Rectal smooth muscle tissue (tissue), 1 donor: Measurements from ENCODE around the gene ZSCAN5B.
"Not testable (repeated sequence)": the region's sequence is repeated elsewhere in the genome, so short reads cannot be mapped to it uniquely, and the experiment has no call there.

Source experiments
- H3K27ac ChIP-seq: one replicate; pipeline ENCODE4 v1.7.0; 2013; ENCODE audit warnings: low read depth, low read length, inconsistent platforms
- H3K27me3 ChIP-seq: one replicate; pipeline ENCODE4 v1.7.0; 2013; ENCODE audit warnings: low read length; ENCODE audit not compliant: control insufficient read depth, insufficient read depth
- H3K36me3 ChIP-seq: one replicate; pipeline ENCODE4 v1.7.0; 2013; ENCODE audit warnings: low read length; ENCODE audit not compliant: control insufficient read depth, insufficient read depth
- H3K4me1 ChIP-seq: one replicate; pipeline ENCODE4 v1.7.0; 2013; ENCODE audit warnings: low read length; ENCODE audit not compliant: control insufficient read depth, insufficient read depth
- H3K4me3 ChIP-seq: one replicate; pipeline ENCODE4 v1.7.0; 2013; ENCODE audit warnings: low read length
- H3K9ac ChIP-seq: one replicate; pipeline ENCODE4 v1.7.0; 2013; ENCODE audit warnings: low read length

Gene ZSCAN5B, protein sequence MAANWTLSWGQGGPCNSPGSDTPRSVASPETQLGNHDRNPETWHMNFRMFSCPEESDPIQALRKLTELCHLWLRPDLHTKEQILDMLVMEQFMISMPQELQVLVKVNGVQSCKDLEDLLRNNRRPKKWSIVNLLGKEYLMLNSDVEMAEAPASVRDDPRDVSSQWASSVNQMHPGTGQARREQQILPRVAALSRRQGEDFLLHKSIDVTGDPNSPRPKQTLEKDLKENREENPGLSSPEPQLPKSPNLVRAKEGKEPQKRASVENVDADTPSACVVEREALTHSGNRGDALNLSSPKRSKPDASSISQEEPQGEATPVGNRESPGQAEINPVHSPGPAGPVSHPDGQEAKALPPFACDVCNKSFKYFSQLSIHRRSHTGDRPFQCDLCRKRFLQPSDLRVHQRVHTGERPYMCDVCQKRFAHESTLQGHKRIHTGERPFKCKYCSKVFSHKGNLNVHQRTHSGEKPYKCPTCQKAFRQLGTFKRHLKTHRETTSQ

DNA sequence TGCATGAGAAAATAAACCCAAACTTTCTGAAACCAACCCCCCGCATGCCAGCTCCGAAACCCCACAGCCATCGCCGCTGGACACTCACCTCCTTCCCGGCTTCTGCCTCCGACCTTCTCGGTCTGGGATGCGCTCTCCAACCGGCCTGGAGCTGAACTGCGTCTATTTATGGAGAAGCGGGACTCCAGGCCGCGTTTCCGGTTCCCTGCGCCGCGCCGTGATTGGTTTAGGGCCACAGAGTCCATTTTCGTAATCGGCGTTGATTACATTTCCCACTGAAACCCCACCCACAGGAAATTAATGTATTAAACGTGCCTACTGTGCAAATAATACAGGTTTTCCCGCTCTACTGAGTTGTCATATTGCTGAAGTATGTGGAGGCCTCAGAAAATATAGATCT lies at the start of gene ZSCAN5B:
TSS of gene ZSCAN5B (minus strand) at position 138 of the 400 bp plus-strand sequence. CDS start 4,731 bp downstream, outside the sequence.
- H3K27ac ChIP-seq, H3K4me3 ChIP-seq, H3K27me3 ChIP-seq, H3K9ac ChIP-seq, H3K36me3 ChIP-seq, H3K4me1 ChIP-seq: not testable (repeated sequence)

DNA sequence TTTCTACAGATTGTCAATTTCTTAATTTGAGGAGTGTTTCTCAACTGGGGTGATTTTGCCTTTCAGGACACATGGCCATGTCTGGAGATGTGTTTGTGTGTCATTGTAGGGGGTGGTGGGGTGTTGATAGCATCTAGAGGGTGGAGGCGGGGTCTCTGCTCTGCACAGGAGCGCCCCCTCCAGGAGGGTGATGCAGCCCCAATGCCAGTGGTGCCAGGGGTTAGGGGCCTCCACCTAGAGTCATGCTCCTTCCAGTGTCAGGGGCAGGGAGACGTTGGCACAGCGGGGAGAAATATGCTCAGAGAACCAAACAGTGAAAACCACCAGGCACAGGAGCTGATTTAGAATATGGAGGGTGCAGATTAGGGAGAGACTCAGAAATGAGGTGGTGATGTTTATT lies 48.2 kb upstream of the ZSCAN5B start:
- H3K27ac ChIP-seq, result not testable (repeated sequence)

DNA sequence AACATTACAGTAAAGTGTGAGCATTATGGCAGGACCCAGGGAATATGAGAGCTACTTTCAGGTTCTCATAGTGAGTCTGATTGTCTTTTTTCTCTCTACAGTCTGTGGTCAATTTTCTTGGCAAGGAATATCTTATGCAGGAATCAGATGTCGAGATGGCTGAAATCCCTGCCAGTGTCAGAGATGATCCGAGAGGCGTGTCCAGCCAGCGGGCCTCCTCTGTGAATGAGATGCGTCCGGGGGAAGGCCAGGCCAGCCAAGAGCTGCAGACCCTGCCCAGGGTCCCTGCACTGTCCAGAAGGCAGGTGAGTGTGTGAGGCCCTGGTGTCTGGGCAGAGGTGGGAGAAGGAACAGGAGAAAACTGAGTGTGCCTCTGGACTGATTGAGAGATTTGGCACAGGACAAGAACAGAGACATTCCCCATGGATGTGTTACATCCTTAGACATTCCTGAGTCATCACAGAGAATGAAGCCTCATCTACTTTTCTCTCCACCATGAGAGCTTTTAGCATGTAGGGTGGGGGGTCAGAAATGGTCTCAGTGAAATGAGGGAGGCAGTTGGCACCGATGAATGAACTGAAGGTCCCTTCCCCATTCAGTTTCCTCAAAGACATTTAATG lies 47.6 kb upstream of the ZSCAN5B start:
- Histone ChIP-seq H3K36me3 (no peaks in the 10 kb centered on the region), H3K4me3 (no peak overlapping the region), H3K27me3 (no peaks in the 10 kb centered on the region)

More for the DNA sequence above, 48.2 kb upstream of the ZSCAN5B start:
- not testable (repeated sequence) for H3K4me1 ChIP-seq, H3K27me3 ChIP-seq, H3K4me3 ChIP-seq, H3K36me3 ChIP-seq, H3K9ac ChIP-seq

DNA sequence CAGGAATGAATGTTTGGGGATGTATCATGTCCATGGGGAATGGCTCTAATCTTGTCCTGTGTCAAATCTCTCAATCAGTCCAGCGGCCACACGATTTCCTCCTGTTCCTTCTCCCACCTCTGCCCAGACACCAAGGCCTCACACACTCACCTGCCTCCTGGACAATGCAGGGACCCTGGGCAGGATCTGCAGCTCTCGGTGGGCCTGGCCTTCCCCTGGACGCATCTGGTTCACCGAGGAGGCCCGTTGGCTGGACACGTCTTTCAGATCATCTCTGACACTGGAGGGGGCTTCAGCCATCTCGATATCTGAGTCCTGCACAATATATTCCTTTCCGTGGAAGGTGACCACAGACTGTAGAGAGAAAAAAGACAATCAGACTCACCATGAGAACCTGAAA lies 25.9 kb upstream of the ZSCAN5B start:
- Histone ChIP-seq H3K27me3 (no peaks in the 10 kb centered on the region), H3K9ac (no peak overlapping the region), H3K27ac (no peak overlapping the region), H3K4me3 (no peak overlapping the region), H3K4me1 (no peaks in the 10 kb centered on the region), H3K36me3 (no peaks in the 10 kb centered on the region)

More for the DNA sequence above, 47.6 kb upstream of the ZSCAN5B start:
- Histone ChIP-seq H3K9ac (no peak overlapping the region), H3K4me1 (no peaks in the 10 kb centered on the region), H3K27ac (no peak overlapping the region)

DNA sequence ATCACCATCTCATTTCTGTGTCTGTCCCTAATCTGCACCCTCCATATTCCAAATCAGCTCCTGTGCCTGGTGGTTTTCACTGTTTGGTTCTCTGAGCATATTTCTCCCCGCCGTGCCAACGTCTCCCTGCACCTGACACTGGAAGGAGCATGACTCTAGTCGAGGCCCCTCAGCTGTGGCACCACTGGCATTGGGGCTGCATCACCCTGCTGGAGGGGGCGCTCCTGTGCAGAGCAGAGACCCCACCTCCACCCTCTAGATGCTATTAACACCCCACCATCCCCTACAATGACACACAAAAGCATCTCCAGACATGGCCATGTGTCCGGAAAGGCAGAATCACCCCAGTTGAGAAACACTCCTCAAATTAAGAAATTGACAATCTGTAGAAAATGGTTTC lies 25.3 kb upstream of the ZSCAN5B start:
- Histone ChIP-seq H3K9ac (no peak overlapping the region), H3K4me3 (no peak overlapping the region), H3K27me3 (no peaks in the 10 kb centered on the region), H3K36me3 (no peaks in the 10 kb centered on the region), H3K27ac (no peak overlapping the region), H3K4me1 (no peaks in the 10 kb centered on the region)

DNA sequence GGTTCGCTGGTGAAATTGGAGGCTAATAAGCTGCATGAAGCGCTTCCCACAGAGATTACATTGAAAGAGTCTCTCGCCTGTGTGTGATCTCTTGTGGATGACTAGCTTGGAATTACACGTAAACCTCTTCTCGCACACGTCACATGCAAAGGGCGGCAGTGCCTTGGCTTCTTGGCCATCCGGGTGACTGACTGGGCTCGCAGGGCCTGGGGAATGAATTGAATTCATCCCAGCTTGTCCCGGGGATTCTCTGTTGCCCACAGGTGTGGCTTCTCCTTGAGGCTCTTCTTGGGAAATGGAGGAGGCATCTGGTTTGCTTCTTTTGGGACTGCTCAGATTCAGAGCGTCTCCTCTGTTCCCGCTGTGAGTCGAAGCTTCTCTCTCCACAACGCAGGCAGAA lies 24.3 kb upstream of the ZSCAN5B start:
- no peak overlapping the region for H3K9ac ChIP-seq
- no peak overlapping the region for H3K27ac ChIP-seq
- H3K4me1 ChIP-seq, result no peaks in the 10 kb centered on the region
- no peaks in the 10 kb centered on the region for H3K36me3 ChIP-seq
- H3K27me3 ChIP-seq, result no peaks in the 10 kb centered on the region
- no peak overlapping the region for H3K4me3 ChIP-seq

DNA sequence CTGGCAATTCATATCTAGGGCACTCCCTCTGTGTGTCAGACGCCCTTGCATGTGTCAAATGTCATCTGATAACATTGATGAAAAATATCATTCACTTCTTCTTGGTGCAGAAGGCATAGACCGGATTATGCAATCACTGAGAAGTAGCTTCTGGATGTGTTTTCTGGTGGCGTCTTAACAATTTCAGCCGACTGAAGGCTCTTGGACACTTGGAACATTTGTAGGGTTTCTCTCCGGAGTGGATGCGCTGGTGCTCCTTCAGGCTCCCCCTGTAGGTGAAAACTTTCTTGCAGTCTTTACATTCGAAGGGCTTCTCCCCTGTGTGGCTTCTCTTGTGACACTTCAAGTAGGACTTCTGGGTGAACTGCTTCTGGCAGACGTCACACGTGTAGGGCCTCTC lies 23.9 kb upstream of the ZSCAN5B start:
- H3K27ac ChIP-seq, H3K4me3 ChIP-seq, H3K4me1 ChIP-seq, H3K27me3 ChIP-seq, H3K36me3 ChIP-seq, H3K9ac ChIP-seq: not testable (repeated sequence)

DNA sequence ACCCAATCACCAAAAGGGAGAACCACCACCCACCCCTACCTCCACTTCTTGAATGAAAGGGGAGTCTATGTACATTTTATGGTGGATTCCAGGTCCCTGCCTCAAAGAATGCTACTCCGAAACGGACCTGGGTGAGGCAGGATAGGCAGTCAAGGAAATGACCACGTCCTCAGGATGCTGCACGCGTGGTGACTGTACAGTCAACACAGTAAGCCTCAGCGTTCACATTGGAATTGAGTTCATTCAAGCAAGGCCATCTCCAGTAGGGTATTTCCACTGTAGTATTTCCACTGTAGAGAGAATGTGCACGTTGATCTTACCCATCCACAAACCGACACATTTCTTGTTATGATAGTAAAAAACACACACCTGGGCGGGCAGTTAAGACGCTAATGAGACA lies 21.4 kb upstream of the ZSCAN5B start:
- Histone ChIP-seq H3K4me3 (no peak overlapping the region), H3K27ac (no peak overlapping the region), H3K4me1 (no peaks in the 10 kb centered on the region), H3K27me3 (no peaks in the 10 kb centered on the region), H3K9ac (no peak overlapping the region), H3K36me3 (no peaks in the 10 kb centered on the region)

DNA sequence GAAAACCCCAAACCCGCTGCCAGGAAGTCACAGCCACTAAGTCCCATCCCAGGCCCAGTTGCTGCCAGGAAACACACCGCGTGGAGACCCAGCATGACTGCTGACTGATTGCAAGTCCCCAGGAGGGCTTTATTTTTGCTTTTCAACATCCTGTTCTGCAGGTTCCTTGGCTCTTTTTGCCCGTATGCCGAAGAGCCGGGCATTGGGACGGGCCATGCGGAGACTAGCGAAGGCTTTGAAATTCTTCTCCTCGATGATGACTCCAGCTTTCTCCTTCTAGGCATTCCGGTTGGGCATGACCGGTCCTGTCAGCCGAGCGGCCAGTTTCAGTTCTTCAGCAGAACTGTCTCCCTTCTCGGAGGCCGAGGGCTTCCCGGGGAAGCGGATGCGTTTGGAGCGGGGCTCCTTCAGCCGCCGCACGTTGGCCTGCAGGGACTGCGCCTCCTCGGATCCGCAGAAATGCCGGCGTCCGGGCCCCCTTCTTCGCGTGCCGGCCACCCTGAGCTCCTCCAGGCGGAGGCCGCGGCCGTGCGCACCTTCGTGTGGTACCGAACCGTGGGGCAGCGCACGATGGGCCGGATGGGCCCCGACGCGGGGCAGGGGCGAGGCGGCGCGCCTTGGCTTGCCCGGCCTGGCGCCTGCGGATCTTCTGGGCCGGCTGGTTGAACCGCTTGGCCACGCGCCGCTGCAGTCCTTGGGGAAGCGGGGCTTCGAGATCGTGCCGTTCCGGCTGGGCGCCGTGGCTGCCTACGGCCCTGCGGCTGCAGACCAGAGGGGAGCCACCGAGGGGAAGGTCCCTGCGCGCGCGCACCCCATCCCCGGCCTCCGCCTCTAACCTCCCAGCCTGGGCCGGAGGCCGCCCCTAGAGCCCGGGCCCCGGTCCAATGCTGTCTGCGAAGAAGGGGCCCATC lies 19.7 kb upstream of the ZSCAN5B start:
- H3K9ac ChIP-seq, result no peak overlapping the region
- no peaks in the 10 kb centered on the region for H3K36me3 ChIP-seq
- no peaks in the 10 kb centered on the region for H3K4me1 ChIP-seq
- no peaks in the 10 kb centered on the region for H3K27me3 ChIP-seq
- no peak overlapping the region for H3K27ac ChIP-seq
- peak overlapping the region; percentile 33 for H3K4me3 ChIP-seq

DNA sequence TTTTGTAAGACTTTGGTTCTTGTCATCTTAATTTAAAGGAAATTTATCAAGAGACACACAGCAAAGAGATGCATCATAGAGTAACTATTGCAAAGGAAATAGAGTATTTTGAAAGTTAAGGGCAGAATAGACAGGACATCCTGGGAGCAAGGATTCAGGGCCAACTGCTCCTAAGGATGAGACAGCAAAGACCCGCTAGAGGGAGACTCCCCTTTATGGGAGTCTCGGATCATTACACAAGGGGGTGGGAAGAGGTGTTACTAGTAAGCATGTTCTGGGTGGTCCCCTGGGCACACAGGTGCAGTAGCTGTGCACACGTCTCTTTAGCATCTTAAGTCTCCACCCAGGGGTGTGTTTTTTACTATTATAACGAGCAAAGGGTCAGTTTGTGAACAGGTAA lies 14.1 kb upstream of the ZSCAN5B start:
- Histone ChIP-seq H3K36me3 (no peaks in the 10 kb centered on the region), H3K4me1 (no peaks in the 10 kb centered on the region), H3K9ac (no peak overlapping the region), H3K27ac (no peak overlapping the region), H3K4me3 (no peak overlapping the region), H3K27me3 (no peaks in the 10 kb centered on the region)

DNA sequence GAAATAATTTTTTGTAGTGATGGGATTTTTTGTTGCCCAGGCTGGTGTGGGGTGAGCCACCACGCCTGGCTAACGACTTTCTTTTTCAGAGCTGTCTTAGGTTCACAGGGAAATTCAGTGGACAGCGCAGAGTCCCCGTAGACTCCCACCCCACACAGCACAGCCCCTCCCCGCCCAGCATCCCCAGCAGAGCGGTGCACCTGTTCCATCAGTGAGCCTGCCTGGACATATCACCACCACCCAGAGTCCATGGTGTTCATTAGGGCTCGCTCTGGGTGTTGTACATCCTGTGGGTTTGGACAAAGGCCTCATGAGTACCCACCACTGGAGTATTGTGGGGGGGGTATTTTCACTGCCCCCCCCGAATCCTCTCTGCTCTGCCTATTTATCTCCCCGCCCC lies 12.5 kb upstream of the ZSCAN5B start:
- H3K4me3 ChIP-seq, H3K27ac ChIP-seq, H3K36me3 ChIP-seq, H3K4me1 ChIP-seq, H3K9ac ChIP-seq, H3K27me3 ChIP-seq: not testable (repeated sequence)

DNA sequence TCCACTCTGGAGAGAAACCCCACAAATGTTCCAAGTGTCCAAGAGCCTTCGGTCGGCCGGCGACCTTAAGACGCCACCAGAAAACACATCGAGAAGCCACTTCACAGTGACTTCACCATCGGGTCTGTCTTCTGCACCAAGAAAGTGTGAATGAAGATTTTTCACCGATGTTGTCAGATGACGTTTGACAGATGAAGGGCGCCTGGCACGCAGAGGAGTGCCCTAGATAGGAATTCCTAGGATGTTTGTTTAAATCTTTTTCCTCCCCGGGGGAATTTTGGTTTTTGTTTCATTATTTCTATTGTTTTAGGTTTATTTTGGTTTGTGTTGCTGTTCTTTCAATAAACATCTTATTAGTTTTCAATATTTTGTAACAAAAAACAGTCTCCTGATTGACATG lies 11.5 kb upstream of the ZSCAN5B start:
- Histone ChIP-seq H3K27ac (no peak overlapping the region), H3K9ac (no peak overlapping the region), H3K4me3 (no peak overlapping the region), H3K36me3 (no peaks in the 10 kb centered on the region), H3K27me3 (no peaks in the 10 kb centered on the region), H3K4me1 (no peaks in the 10 kb centered on the region)
